GM12891 (cell line): Measurements from ENCODE around the gene AMER3. TPM values are rescaled to one million over a fixed set of nuclear protein-coding genes. Genes with fewer than 3 reads are reported as not detected.
"Not testable (repeated sequence)": the region's sequence is repeated elsewhere in the genome, so short reads cannot be mapped to it uniquely, and the experiment has no call there.

ENCODE experiments used
- DNase-seq: peaks from one replicate; pipeline ENCODE4 v3.0.0; 2011; ENCODE audit warnings: low spot score; ENCODE audit not compliant: insufficient read length
- FAIRE-seq: peaks from 2 replicates; lab custom pipeline; 2011; peaks lifted over from hg19 to GRCh38; lab: Jason Lieb, UNC
- PAX5 ChIP-seq: IDR thresholded peaks from 2 replicates; pipeline ENCODE4 v1.6.1; 2011; ENCODE audit warnings: low read length, moderate library complexity, mild to moderate bottlenecking; ENCODE audit not compliant: insufficient read depth, severe bottlenecking
- POLR2A ChIP-seq: IDR thresholded peaks from 2 replicates; pipeline ENCODE4 v1.6.1; 2011; ENCODE audit warnings: low read depth, low read length, control low read depth
- POLR2AphosphoS5 ChIP-seq: IDR thresholded peaks from 2 replicates; pipeline ENCODE4 v1.6.1; 2011; ENCODE audit warnings: low read depth, low read length, control low read depth
- POU2F2 ChIP-seq: IDR thresholded peaks from 2 replicates; pipeline ENCODE4 v1.6.1; 2011; ENCODE audit warnings: low read depth, mild to moderate bottlenecking, control low read depth, low read length, moderate library complexity
- SPI1 ChIP-seq: IDR thresholded peaks from 2 replicates; pipeline ENCODE4 v1.6.1; 2011; ENCODE audit warnings: low read depth, low read length, control low read depth
- TAF1 ChIP-seq: IDR thresholded peaks from 2 replicates; pipeline ENCODE4 v1.6.1; 2011; ENCODE audit warnings: low read depth, low read length, control low read depth
- polyA plus RNA-seq: library from polyadenylated mRNA; unstranded; fragments of >200 nt; gene quantifications from one replicate; pipeline ENCODE4 v1.2.1, GENCODE V29; 2012; ENCODE audit warnings: low read depth, missing spikeins, inconsistent platforms; ENCODE audit not compliant: missing spikeins

AMER3 gene, protein sequence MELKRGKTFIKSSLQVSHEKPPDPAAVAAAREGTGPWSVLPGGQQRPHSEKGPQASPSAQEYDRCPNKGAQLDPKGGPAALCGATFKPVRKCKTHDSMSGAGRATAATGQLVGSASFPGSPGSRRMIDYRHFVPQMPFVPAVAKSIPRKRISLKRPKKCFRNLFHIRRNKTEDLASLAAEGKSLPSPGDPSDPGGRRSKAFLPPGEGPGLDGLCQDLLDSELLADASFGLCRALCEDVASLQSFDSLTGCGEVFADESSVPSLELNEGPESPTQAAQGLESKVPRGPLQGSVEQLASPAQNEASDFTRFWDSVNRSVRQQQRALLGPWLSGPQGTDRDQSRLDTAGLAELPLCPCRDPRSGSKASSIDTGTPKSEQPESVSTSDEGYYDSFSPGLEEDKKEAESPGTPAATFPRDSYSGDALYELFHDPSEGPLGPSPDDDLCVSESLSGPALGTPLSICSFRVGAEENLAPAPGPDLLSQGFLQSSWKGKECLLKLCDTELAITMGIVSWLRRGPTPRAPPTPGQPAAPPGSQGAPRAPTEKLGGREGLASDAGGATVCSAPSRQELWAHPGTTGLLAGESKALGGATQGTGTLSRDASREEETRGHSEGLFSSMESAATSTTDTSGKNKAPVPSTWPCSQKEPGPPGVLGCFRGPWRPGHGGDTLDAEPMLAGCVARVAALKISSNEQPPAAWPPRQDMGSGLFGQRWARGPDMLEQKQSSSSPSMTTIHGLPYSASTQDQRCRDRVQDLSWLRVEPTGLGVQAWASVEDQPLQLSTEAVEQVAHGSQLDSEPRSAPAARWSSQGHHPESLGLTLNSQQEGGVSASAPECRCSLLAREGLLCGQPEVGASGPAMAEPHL
- polyA plus RNA-seq: not detected

DNA sequence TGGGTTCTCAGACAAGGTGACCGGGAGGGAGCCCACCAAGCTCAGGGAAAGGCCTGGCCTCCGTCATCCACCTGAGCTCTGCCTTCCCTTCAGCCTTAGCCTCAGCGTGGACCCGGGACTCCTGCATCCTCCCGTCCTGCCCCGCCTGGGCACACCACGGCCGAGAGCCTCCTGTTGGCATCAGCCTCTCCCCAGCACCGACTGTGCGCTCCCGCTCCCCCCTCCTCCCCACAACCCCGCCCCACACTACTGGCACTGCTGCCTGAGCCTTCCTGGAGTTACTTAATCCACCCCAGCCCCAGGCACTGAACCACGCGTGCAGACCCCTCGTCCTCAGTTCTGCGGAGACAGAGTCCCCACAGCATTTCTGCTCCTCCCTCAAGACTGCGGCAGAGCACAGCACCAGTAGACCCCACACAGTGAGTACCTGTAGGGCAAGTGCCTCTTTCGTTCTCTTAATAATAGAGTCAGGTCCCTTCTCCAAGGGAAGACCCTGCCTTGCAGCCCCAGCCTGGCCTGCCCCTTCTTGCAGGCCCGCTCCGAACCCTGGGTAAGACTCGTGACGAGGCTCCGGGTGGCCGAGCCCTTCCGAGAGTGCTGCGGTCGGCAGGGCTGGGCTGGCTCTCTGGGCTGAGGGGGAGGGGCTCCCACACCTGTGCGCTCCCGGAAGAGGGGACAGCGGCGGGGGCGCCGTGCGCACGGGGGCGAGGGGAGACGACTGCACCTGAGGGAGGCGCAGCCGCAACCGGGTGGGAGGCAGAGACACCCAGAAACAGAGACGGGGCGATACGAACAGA is at the start of gene AMER3:
AMER3 (plus strand) TSS at position 285 of the 797 bp plus-strand sequence. CDS start 6,533 bp downstream, outside the sequence.
- FAIRE-seq (no peak), DNase-seq (no peak)
- TF ChIP-seq PAX5: no peak
- no peak for TF ChIP-seq POLR2A
- no peak for TF ChIP-seq TAF1
- no peak for TF ChIP-seq POLR2AphosphoS5
- no peak for TF ChIP-seq POU2F2
- TF ChIP-seq SPI1: no peak

DNA sequence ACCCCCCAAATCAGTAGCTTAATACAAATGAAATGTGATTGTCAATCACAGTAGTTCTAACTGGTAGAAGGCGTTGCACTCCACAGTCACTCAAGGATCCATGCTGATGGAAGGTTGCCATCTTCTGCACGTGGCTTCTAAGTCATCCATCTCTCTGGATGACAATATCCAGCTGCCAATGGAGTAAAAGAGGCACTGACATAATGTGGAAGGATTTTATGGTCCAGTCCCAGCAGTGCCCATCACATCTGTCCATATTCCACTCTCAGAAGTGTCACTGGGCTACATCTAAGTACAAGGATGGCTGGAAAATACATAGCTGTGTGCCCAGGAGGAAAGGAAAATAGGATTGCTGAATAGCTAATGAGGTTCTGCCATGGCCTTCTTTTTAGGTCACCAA is 40.5 kb upstream of the AMER3 start:
- not testable (repeated sequence) for FAIRE-seq, DNase-seq

DNA sequence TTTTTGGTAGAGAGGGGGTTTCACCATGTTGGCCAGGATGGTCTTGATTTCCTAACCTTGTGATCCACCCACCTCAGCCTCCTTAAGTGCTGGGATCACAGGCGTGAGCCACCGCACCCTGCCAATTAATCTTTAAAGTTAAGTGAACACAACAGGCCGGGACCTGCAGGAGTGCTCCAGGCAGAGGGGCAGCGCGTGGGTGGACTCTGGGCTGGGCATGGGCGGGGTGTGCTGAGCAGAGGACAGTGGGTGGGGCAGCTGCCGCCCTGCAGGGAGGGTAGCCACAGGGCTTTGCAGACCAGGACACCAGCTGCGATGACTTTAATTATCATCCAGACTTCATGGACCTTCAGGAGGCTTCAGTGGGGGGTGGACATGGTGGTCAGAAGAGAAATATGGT is 35.3 kb upstream of the AMER3 start:
- FAIRE-seq: no peak
- no peak for TF ChIP-seq PAX5
- TF ChIP-seq TAF1: no peak
- no peak for TF ChIP-seq POLR2A
- no peak for TF ChIP-seq POLR2AphosphoS5
- TF ChIP-seq SPI1: no peak
- TF ChIP-seq POU2F2: no peak
- no peak for DNase-seq

DNA sequence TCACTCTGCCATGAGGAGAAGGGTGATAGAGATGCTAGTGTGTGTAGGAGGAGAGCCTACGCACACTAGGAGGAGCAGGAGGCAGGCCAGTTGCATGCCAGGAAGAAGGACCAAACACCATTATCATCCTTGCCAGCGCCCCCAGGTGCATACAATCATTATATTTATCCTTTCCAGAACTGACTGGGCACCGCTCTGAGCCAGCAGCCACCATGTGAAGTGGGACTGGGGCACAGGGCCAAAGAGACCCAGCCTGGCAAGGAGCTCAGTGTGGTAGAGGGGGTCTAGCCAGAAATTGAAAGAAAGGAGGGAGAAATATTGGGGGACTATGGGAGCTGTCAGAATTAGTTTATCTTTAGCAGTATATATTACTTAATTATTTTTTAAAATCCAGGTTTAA is 34.8 kb upstream of the AMER3 start:
- TF ChIP-seq SPI1 (no peak), PAX5 (no peak), TAF1 (no peak)
- DNase-seq (no peak), FAIRE-seq (no peak)

DNA sequence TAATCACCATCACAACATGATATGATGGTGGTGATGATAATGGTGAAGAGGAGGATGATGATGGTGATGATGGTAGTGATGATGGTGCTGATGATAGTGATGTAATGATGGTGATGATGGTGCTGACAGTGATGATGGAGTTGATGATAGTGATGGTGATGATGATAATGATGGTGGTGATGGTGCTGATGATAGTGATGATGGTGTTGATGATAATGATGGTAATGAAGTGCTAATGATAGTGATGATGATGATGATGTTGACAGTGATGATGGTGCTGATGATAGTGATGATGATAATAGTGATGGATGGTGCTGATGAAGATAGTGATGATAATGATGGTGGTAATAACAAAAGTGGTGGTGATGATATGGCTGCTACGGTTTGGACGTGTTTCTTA is 30.9 kb upstream of the AMER3 start:
- FAIRE-seq (peak; percentile 61), DNase-seq (no peak)
- TF ChIP-seq TAF1: no peak

DNA sequence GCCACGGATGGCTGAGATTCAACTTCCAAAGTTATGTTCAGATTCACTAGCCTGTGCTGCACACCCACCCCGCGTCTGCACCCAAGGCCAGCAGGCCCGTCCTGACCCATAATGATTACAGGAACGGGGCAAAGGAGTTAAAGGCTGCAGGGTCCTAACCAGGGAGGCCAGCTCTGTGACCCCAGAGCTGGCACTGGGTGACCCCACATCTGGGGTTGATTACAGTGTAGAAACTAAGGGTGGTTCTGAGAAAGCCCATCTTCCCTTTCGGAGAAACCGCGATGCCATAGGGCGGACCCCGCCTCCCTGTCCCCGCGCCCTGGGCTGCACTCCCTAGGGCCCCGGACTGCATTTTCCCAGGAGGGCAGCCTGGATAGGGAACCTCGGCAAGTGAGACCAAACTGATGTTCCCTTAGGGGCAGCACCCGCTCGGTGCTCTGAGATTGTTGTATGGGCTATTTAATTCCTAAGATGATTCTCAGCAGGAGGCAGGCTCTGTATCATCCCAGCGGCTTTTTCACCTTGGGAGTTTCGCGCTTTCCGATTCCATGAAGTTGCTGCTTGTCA is 28.6 kb upstream of the AMER3 start:
- FAIRE-seq: no peak
- TF ChIP-seq POU2F2: no peak
- no peak for TF ChIP-seq TAF1
- TF ChIP-seq POLR2A: no peak
- TF ChIP-seq PAX5: no peak
- no peak for TF ChIP-seq SPI1
- no peak for TF ChIP-seq POLR2AphosphoS5

DNA sequence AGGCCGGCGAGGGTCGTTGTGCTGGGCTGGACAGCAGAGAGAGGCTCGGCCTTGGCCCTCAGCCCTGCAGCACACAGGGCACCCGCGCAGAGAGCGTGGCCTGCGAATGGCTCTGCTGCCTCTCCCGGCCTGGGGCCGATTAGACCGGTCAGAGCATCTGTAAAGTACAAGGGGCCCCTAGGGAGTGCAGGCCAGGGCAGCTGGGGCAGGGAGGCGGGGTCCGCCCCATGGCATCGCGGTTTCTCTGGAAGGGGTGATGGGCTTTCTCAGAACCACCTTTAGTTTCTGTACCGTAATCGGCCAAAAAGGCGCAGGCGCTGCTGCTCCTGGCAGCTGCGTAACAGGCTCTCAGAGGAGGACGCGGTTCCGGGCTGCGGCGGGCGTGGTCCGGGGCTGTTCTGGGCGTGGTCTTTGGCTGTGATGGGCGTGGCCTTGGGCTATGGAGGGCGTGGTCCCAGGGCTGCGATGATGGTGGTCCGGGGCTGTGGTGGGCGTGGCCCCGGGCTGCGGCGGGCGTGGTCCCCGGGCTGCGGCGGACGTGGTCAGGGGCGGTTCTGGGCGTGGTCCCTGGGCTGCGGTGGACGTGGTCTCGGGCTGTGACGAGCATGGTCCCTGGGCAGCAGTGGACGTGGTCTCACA is 27.9 kb upstream of the AMER3 start:
- TF ChIP-seq PAX5: no peak
- FAIRE-seq: peak; percentile 90
- DNase-seq: peak; percentile 64

More for the DNA sequence above, 28.6 kb upstream of the AMER3 start:
- no peak for DNase-seq

DNA sequence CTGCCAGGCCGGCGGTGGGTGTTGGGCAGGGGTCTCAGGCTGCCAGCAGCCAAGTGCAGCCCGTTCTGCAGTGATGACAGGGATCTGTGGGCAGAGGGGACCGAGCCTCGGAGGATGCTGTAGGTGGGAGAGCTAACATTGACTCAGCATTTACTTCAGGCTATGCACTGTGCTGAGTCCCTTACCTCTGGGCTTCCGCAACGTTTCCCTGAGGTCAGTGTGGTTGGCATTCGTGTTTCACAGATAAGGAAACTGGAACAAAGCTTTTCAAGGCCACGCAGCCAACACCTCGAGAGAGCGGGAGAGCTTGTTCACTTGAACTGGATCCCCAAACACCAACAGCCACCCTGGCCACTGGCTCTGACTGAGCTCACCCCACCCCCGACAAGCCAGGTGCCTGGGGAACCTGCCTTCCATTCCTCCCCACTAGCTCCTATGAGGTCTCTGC is 27.3 kb upstream of the AMER3 start:
- no peak for DNase-seq
- no peak for FAIRE-seq
- TF ChIP-seq POLR2A (no peak), PAX5 (no peak), TAF1 (no peak), POLR2AphosphoS5 (no peak), SPI1 (no peak), POU2F2 (no peak)

DNA sequence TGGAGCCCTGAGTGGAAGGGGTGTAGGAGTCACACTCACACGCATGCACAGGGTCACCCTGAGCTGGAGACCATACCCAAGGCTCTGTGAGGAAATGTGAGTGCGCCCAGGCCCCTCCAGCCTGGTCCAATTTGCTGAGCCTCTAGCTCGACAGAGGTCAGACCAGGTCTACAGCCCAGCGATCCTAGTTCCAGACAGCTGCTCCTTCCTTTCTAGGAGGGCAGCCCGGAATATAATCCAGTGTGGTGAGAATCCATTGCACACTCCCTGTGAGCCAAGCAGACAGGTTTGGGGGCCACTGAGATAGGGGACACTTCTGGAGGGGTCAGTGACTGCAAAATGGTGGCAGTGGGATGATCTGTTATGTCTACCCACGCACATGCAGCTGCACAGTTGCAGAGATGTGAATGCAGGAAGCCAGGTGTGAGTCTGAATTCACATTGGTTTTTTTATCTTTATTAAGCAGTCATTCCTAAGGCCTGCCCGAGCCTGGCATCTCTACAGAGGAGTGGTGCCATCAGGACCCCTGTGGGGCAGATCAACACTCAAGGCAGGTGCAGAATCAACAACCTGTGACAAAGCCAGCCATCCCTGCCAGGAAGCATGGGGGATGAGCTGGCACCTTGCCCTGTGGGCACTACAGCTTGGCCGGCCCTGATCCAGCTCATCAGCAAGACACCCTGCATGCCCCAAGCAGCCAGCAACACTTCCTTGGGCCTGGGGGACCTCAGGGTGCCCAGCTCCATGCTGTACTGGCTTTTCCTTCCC is 26.6 kb upstream of the AMER3 start, which contains the start of gene GPR148:
GPR148 (plus strand) TSS at position 522 of the 768 bp plus-strand sequence; CDS start at position 604, 82 bp downstream.
- FAIRE-seq (no peak), DNase-seq (no peak)
- TF ChIP-seq POLR2A (no peak), POLR2AphosphoS5 (no peak), TAF1 (no peak), SPI1 (no peak), POU2F2 (no peak), PAX5 (no peak)
